Measurements from ENCODE around the gene RPS26. TPM values are rescaled to one million over a fixed set of nuclear protein-coding genes. Genes with fewer than 3 reads are reported as not detected.
"Not testable (repeated sequence)": the region's sequence is repeated elsewhere in the genome, so short reads cannot be mapped to it uniquely, and the experiment has no call there.

RPS26 gene
- total and polyA plus RNA-seq, 2 donors (not counting 3 experiments of a cell fraction or from before 2014, with no cell fraction given), result 57.3 to 1,847 TPM

GRCh38 chr12:56053407-56053893, 11.7 kb downstream of the RPS26 start:
- Histone ChIP-seq H3K9me1 (replicated peaks; ENCODE audit: control insufficient read depth, extremely low read depth, insufficient read depth, low read length) (no peaks in the 10 kb centered on the region), H3K4me2 (ENCODE audit: insufficient read depth, low read length) (no peak overlapping the region), H3K9me3 (replicated peaks; ENCODE audit: control insufficient read depth, insufficient read depth, low read length) (no peaks in the 10 kb centered on the region), H3K27ac (ENCODE audit: insufficient read depth, low read depth, low read length) (no peak overlapping the region), H3K9ac (replicated peaks; ENCODE audit: extremely low read depth, insufficient read depth, low read length) (no peak overlapping the region), H3K4me1 (ENCODE audit: control insufficient read depth, extremely low read depth, insufficient read depth, low read length) (no peaks in the 10 kb centered on the region), H3K27me3 (ENCODE audit: control insufficient read depth in 2 of 2, insufficient read depth in 2 of 2, low read length in 2 of 2) (no peaks in the 10 kb centered on the region), H2AFZ (ENCODE audit: low read depth, low read length) (no peak overlapping the region), H3K36me3 (ENCODE audit: control insufficient read depth in 2 of 2, extremely low read depth in 1 of 2, insufficient read depth in 2 of 2, low read length in 2 of 2) (no peaks in the 10 kb centered on the region), H3K4me3 (replicated peaks in 1 of 3; ENCODE audit: insufficient read depth in 1 of 3, low read depth in 1 of 3, low read length in 3 of 3) (no peak overlapping the region), H4K20me1 (replicated peaks; ENCODE audit: control insufficient read depth, extremely low read depth, insufficient read depth, low read length) (no peaks in the 10 kb centered on the region), H3K79me2 (ENCODE audit: control insufficient read depth, insufficient read depth, low read length) (no peaks in the 10 kb centered on the region)
- DNase-seq (ENCODE audit: low read depth, low spot score) (no peak), FAIRE-seq (no peak)
- no TSS peak for BruUV-seq (replicated peaks)
- dilution Hi-C loops (cut with MboI; ENCODE audit: extremely low pct_ligation_motif_present, low sequenced_read_pairs) (no loop called here), intact Hi-C loops (cut with micrococcal nuclease) (no loop called here)
- ChIA-PET CTCF (interaction anchor here (0.6 to 0.7 kb wide), 2 partner anchors 152 to 1206 kb away, joined by 3 read pairs; no protein-coding TSS in a partner anchor), POLR2A (no interaction called here)
- TF ChIP-seq POLR2AphosphoS5 (IDR thresholded peaks at IDR 0.05; ENCODE audit: insufficient read depth, low read depth, low read length), result no peak
- TF ChIP-seq FOS (IDR thresholded peaks at IDR 0.05; ENCODE audit: borderline replicate concordance, insufficient read depth, low read length), result no peak
- TF ChIP-seq EZH2 (IDR thresholded peaks at IDR 0.05; ENCODE audit: borderline replicate concordance, low read depth, low read length, severe bottlenecking), result no peak
- no peak for TF ChIP-seq POLR2A (IDR thresholded peaks at IDR 0.05; ENCODE audit: low read depth, low read length)
- no peak for TF ChIP-seq JUN (IDR thresholded peaks at IDR 0.05; ENCODE audit: borderline replicate concordance, insufficient read depth, insufficient read length, low read depth)
- no peak for TF ChIP-seq CTCF (IDR thresholded peaks at IDR 0.05; ENCODE audit: extremely low read depth in 1 of 2, insufficient read depth in 1 of 2, low read depth in 1 of 2, low read length in 2 of 2)
- TF ChIP-seq MAX (IDR thresholded peaks at IDR 0.05; ENCODE audit: insufficient read depth, insufficient read length), result no peak
- TF ChIP-seq MYC (IDR thresholded peaks at IDR 0.05; ENCODE audit: low read depth, low read length), result no peak
- TF ChIP-seq GATA2 (IDR thresholded peaks at IDR 0.05; ENCODE audit: insufficient read depth, insufficient read length, low read depth, low read length), result no peak

GRCh38 chr12:56059964-56060363, 18.2 kb downstream of the RPS26 start:
- H3K9me3 ChIP-seq (replicated peaks; ENCODE audit: control insufficient read depth, insufficient read depth, low read length); FAIRE-seq; POLR2A ChIA-PET; dilution Hi-C loops (cut with MboI; ENCODE audit: extremely low pct_ligation_motif_present, low sequenced_read_pairs); DNase-seq (ENCODE audit: low read depth, low spot score); H3K9me1 ChIP-seq (replicated peaks; ENCODE audit: control insufficient read depth, extremely low read depth, insufficient read depth, low read length); H3K4me1 ChIP-seq (ENCODE audit: control insufficient read depth, extremely low read depth, insufficient read depth, low read length); H4K20me1 ChIP-seq (replicated peaks; ENCODE audit: control insufficient read depth, extremely low read depth, insufficient read depth, low read length); BruUV-seq (replicated peaks); H3K27ac ChIP-seq (ENCODE audit: insufficient read depth, low read depth, low read length); H3K4me3 ChIP-seq (replicated peaks in 1 of 3; ENCODE audit: insufficient read depth in 1 of 3, low read depth in 1 of 3, low read length in 3 of 3); H3K36me3 ChIP-seq (ENCODE audit: control insufficient read depth in 2 of 2, extremely low read depth in 1 of 2, insufficient read depth in 2 of 2, low read length in 2 of 2); intact Hi-C loops (cut with micrococcal nuclease); H2AFZ ChIP-seq (ENCODE audit: low read depth, low read length); H3K27me3 ChIP-seq (ENCODE audit: control insufficient read depth in 2 of 2, insufficient read depth in 2 of 2, low read length in 2 of 2); H3K9ac ChIP-seq (replicated peaks; ENCODE audit: extremely low read depth, insufficient read depth, low read length); H3K79me2 ChIP-seq (ENCODE audit: control insufficient read depth, insufficient read depth, low read length); H3K4me2 ChIP-seq (ENCODE audit: insufficient read depth, low read length): not testable (repeated sequence)
- CTCF ChIA-PET, result interaction anchor here (0.6 to 0.8 kb wide), 3 partner anchors 9 to 127 kb away, joined by 3 to 4 read pairs (median 3); no protein-coding TSS in a partner anchor

Measured in endothelial cell of umbilical vein (primary cell).